Measurements from ENCODE around the gene KRTAP4-7. TPM values are rescaled to one million over a fixed set of nuclear protein-coding genes. Genes with fewer than 3 reads are reported as not detected.

KRTAP4-7 gene
- total RNA-seq, 1 experiment from 2014 or later, result not detected

DNA sequence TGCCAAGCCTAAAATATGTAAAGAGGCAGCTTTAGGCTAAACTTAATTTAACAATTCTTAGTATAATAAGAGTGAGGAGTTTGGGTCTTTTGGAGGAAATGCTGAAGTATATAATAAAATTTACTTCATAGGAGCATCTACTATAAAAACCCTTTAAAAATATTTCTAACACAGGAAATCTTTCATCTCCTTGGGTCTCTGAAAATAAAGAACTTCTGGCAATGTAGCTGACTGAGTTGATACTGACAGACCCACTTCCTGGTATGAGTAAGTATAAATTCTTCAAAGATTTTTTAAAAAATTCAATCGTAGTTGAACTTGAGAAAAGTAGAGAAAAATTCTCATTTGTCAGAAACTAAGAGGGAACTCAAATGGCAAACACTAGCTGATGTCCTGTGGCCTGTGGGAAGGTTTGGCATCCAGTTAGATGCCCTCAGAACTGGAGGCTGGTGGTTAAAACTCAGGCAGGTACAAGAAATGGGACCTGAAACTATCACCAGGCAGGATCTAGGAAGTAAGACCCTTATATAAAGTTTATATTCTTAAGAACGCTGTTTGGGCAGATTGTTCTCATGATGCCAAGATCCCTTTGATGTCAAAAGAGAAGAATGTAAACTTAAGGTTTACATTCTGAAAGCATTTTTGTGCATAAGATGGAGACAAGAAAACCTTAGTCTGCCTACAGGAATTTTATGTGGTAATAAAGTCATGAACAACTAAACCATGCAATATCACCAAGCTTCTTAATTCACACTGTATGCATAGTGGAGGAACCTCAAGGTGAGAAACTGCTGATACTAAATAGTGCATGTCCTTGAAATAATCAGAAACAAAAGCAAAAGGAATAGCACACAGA, 50.2 kb downstream of the KRTAP4-7 start:
- no peak for DNase-seq

More for the DNA sequence above, 50.2 kb downstream of the KRTAP4-7 start:
- Histone ChIP-seq H2BK15ac (ENCODE audit: low read depth, low read length) (no peak overlapping the region), H3K14ac (ENCODE audit: insufficient read depth, low read length) (no peak overlapping the region), H3K79me2 (ENCODE audit: insufficient read depth, low read length) (no peaks in the 10 kb centered on the region), H2BK120ac (ENCODE audit: low read depth, low read length, poor library complexity, severe bottlenecking) (no peak overlapping the region), H4K8ac (replicated peaks; ENCODE audit: insufficient read length, low read depth, low read length) (no peak overlapping the region), H3K4ac (ENCODE audit: low read depth, low read length) (no peak overlapping the region), H3K9me3 (ENCODE audit: control insufficient read depth, low read depth, low read length) (no peaks in the 10 kb centered on the region), H2AK5ac (ENCODE audit: insufficient read length, low read length) (no peak overlapping the region), H2BK12ac (ENCODE audit: insufficient read length, low read depth, low read length) (no peak overlapping the region), H2BK5ac (ENCODE audit: insufficient read length, low read length) (no peak overlapping the region), H3K79me1 (ENCODE audit: insufficient read depth, low read depth, low read length, poor library complexity, severe bottlenecking) (no peaks in the 10 kb centered on the region), H4K5ac (ENCODE audit: insufficient read length, low read depth, low read length) (no peak overlapping the region), H3K18ac (ENCODE audit: insufficient read length, low read depth, low read length) (no peak overlapping the region), H3K27ac (ENCODE audit: insufficient read length, low read depth, low read length) (no peak overlapping the region), H4K20me1 (ENCODE audit: control insufficient read depth, insufficient read depth, insufficient read length) (no peaks in the 10 kb centered on the region), H3T11ph (ENCODE audit: low read length) (no peak overlapping the region), H3K27me3 (ENCODE audit: insufficient read depth, low read length) (no peaks in the 10 kb centered on the region), H3K4me1 (ENCODE audit: insufficient read depth, low read length) (no peaks in the 10 kb centered on the region), H3K9ac (ENCODE audit: extremely low read depth, insufficient read length, low read length) (no peak overlapping the region), H2AFZ (ENCODE audit: low read length) (no peak overlapping the region), H3K4me2 (ENCODE audit: insufficient read depth, insufficient read length, low read length) (no peak overlapping the region), H3K23me2 (ENCODE audit: insufficient read length, low read depth, low read length, poor library complexity, severe bottlenecking) (no peaks in the 10 kb centered on the region), H3K23ac (ENCODE audit: insufficient read length, low read depth, low read length) (no peak overlapping the region), H3K56ac (ENCODE audit: insufficient read length, low read depth, low read length) (no peak overlapping the region), H2BK20ac (ENCODE audit: low read depth, low read length, poor library complexity, severe bottlenecking) (no peak overlapping the region), H4K91ac (ENCODE audit: insufficient read length, low read depth, low read length) (no peak overlapping the region)
- TF ChIP-seq, protein P1, sequence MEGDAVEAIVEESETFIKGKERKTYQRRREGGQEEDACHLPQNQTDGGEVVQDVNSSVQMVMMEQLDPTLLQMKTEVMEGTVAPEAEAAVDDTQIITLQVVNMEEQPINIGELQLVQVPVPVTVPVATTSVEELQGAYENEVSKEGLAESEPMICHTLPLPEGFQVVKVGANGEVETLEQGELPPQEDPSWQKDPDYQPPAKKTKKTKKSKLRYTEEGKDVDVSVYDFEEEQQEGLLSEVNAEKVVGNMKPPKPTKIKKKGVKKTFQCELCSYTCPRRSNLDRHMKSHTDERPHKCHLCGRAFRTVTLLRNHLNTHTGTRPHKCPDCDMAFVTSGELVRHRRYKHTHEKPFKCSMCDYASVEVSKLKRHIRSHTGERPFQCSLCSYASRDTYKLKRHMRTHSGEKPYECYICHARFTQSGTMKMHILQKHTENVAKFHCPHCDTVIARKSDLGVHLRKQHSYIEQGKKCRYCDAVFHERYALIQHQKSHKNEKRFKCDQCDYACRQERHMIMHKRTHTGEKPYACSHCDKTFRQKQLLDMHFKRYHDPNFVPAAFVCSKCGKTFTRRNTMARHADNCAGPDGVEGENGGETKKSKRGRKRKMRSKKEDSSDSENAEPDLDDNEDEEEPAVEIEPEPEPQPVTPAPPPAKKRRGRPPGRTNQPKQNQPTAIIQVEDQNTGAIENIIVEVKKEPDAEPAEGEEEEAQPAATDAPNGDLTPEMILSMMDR (conservative IDR thresholded peaks at IDR 0.05), result no peak
- Mint-ChIP-seq H3K27me3 (ENCODE audit: low read depth) (no peaks in the 10 kb centered on the region), H3K27ac (no peak overlapping the region), H3K36me3 (ENCODE audit: insufficient read depth in 1 of 3, low read depth in 3 of 3) (no peaks in the 10 kb centered on the region), H3K9me3 (peaks cover 3 to 11% of the 10 kb centered on the region in 2 experiments; a peak in 4 of 5 replicates), H3K4me3 (no peak overlapping the region), H3K4me1 (no peaks in the 10 kb centered on the region)
- WGBS (ENCODE audit: extremely low coverage, insufficient read length, low lambda C conversion rate), result no CpG with 5 or more reads among the region's 2 CpGs

Other genes with a start within 250 kb of the KRTAP4-7 start
- not detected in 2 replicates for gene KRT12, start 216.9 kb upstream of the KRTAP4-7 start, total RNA-seq (2021)
- not detected in 2 replicates for gene KRT20, start 198.9 kb upstream of the KRTAP4-7 start, total RNA-seq (2021)
- not detected in 2 replicates for gene KRT23, start 146.5 kb upstream of the KRTAP4-7 start, total RNA-seq (2021)
- gene KRT39, start 117.2 kb upstream of the KRTAP4-7 start, total RNA-seq (2021), result not detected in 2 replicates
- not detected in 2 replicates for gene KRT40, start 99.8 kb upstream of the KRTAP4-7 start, total RNA-seq (2021)
- not detected in 2 replicates for gene KRTAP3-3, start 90.0 kb upstream of the KRTAP4-7 start, total RNA-seq (2021)
- gene KRTAP3-2, start 84.2 kb upstream of the KRTAP4-7 start, total RNA-seq (2021), result not detected in 2 replicates
- not detected in 2 replicates for gene KRTAP3-1, start 75.0 kb upstream of the KRTAP4-7 start, total RNA-seq (2021)
- gene KRTAP1-5, start 56.9 kb upstream of the KRTAP4-7 start, total RNA-seq (2021), result not detected in 2 replicates
- not detected in 2 replicates for gene KRTAP1-4, start 54.0 kb upstream of the KRTAP4-7 start, total RNA-seq (2021)
- not detected in 2 replicates for gene KRTAP1-3, start 49.3 kb upstream of the KRTAP4-7 start, total RNA-seq (2021)
- gene KRTAP1-1, start 42.7 kb upstream of the KRTAP4-7 start, total RNA-seq (2021), result not detected in 2 replicates
- gene KRTAP2-1, start 36.8 kb upstream of the KRTAP4-7 start, total RNA-seq (2021), result not detected in 2 replicates
- gene KRTAP2-2, start 28.9 kb upstream of the KRTAP4-7 start, total RNA-seq (2021), result not detected in 2 replicates
- not detected in 2 replicates for gene KRTAP2-3, start 24.0 kb upstream of the KRTAP4-7 start, total RNA-seq (2021)
- not detected in 2 replicates for gene KRTAP2-4, start 18.3 kb upstream of the KRTAP4-7 start, total RNA-seq (2021)
- not detected in 2 replicates for gene KRTAP4-8, start 14.0 kb downstream of the KRTAP4-7 start, total RNA-seq (2021)
- gene KRTAP4-16, start 18.1 kb downstream of the KRTAP4-7 start, total RNA-seq (2021), result not detected in 2 replicates
- not detected in 2 replicates for gene KRTAP4-9, start 21.2 kb downstream of the KRTAP4-7 start, total RNA-seq (2021)
- gene KRTAP4-11, start 34.2 kb downstream of the KRTAP4-7 start, total RNA-seq (2021), result not detected in 2 replicates
- gene KRTAP4-12, start 40.0 kb downstream of the KRTAP4-7 start, total RNA-seq (2021), result not detected in 2 replicates
- gene KRTAP4-6, start 56.4 kb downstream of the KRTAP4-7 start, total RNA-seq (2021), result not detected in 2 replicates
- not detected in 2 replicates for gene KRTAP4-5, start 65.7 kb downstream of the KRTAP4-7 start, total RNA-seq (2021)
- not detected in 2 replicates for gene KRTAP4-4, start 76.6 kb downstream of the KRTAP4-7 start, total RNA-seq (2021)
- gene KRTAP4-3, start 84.1 kb downstream of the KRTAP4-7 start, total RNA-seq (2021), result not detected in 2 replicates
- not detected in 2 replicates for gene KRTAP4-2, start 94.1 kb downstream of the KRTAP4-7 start, total RNA-seq (2021)
- gene KRTAP4-1, start 100.8 kb downstream of the KRTAP4-7 start, total RNA-seq (2021), result not detected in 2 replicates
- gene KRTAP9-1, start 105.7 kb downstream of the KRTAP4-7 start, total RNA-seq (2021), result not detected in 2 replicates
- not detected in 2 replicates for gene KRTAP9-2, start 142.5 kb downstream of the KRTAP4-7 start, total RNA-seq (2021)
- not detected in 2 replicates for gene KRTAP9-3, start 148.3 kb downstream of the KRTAP4-7 start, total RNA-seq (2021)
- gene KRTAP9-8, start 153.8 kb downstream of the KRTAP4-7 start, total RNA-seq (2021), result not detected in 2 replicates
- not detected in 2 replicates for gene KRTAP9-4, start 165.5 kb downstream of the KRTAP4-7 start, total RNA-seq (2021)
- not detected in 2 replicates for gene KRTAP9-9, start 171.2 kb downstream of the KRTAP4-7 start, total RNA-seq (2021)
- gene KRTAP9-6, start 181.2 kb downstream of the KRTAP4-7 start, total RNA-seq (2021), result not detected in 2 replicates
- gene KRTAP9-7, start 191.5 kb downstream of the KRTAP4-7 start, total RNA-seq (2021), result not detected in 2 replicates
- not detected in 2 replicates for gene KRTAP29-1, start 218.7 kb downstream of the KRTAP4-7 start, total RNA-seq (2021)
- not detected in 2 replicates for gene KRTAP16-1, start 225.2 kb downstream of the KRTAP4-7 start, total RNA-seq (2021)
- gene KRTAP17-1, start 231.6 kb downstream of the KRTAP4-7 start, total RNA-seq (2021), result not detected in 2 replicates